HCT116 (cell line): ENCODE measurements around the gene FAM53B. TPM values are rescaled to one million over a fixed set of nuclear protein-coding genes. Genes with fewer than 3 reads are reported as not detected.

Source experiments
- ATAC-seq: fragments of 200-7000 bp; cut with Tn5 transposase; 2 replicates; pipeline ENCODE4 v1.9.1; 2020; ENCODE audit warnings: mild to moderate bottlenecking, moderate library complexity
- BruUV-seq: library from RNA; stranded (reverse); fragments of 400-500 nt; replicated peaks from 2 replicates; lab custom pipeline; 2021; lab: Mats Ljungman, UMichigan
- CTCF ChIA-PET: fragments of 300-600 bp; sonication (Branson Sonifier 250); formaldehyde crosslinking; loops from one replicate; lab custom pipeline; 2021; ENCODE audit warnings: antibody characterized with exemption; lab: Charles Lee
- POLR2A ChIA-PET: fragments of 300-600, 350-600 bp; sonication (Branson Sonifier 250); formaldehyde crosslinking; loops from one replicate; lab custom pipeline; 2021; ENCODE audit warnings: antibody characterized with exemption; lab: Charles Lee
- RAD21 ChIA-PET, 2 experiments: fragments of 300-600 bp; sonication (Branson Sonifier 250); formaldehyde crosslinking; loops; one replicate each; lab custom pipeline; 2023; ENCODE audit warnings: low total read pairs in 2 of 2; ENCODE audit not compliant: uncharacterized antibody in 2 of 2, unreplicated experiment in 2 of 2, low non-redundant PET in 1 of 2; lab: Charles Lee
- DNase-seq: peaks from one replicate; pipeline ENCODE4 v3.0.0-alpha.2; 2010; ENCODE audit warnings: low read depth, low spot score
- H2AFZ ChIP-seq: fragments of 200-600 bp; shearing (Covaris generic), sonication (generic); 2 replicates; pipeline ENCODE4 v1.6.1; 2017; ENCODE audit warnings: low read depth, mixed run types, mixed read lengths, antibody characterized with exemption, low read length; ENCODE audit not compliant: poor library complexity, severe bottlenecking
- H3K27ac ChIP-seq: 2 replicates; pipeline ENCODE4 v1.5.1; 2012; ENCODE audit warnings: low read depth, low read length
- H3K27me3 ChIP-seq: fragments of 200-600 bp; sonication (generic); 2 replicates; pipeline ENCODE4 v1.6.1; 2016; ENCODE audit warnings: mixed run types, low read length, mixed read lengths; ENCODE audit not compliant: insufficient read depth
- H3K36me3 ChIP-seq, 2 experiments: fragments of 200-500 bp in 1 of 2; fragments of 200-600 bp in 1 of 2; sonication (Bioruptor generic) in 1 of 2; sonication (generic) in 1 of 2; 2 replicates each; pipeline versions ENCODE4 v1.5.1 to v1.6.1; 2014 to 2016; ENCODE audit warnings: low read length in 2 of 2, inconsistent platforms in 1 of 2, mixed read lengths in 1 of 2, mixed run types in 1 of 2; ENCODE audit not compliant: insufficient read depth in 2 of 2, control insufficient read depth in 1 of 2
- H3K4me1 ChIP-seq, 2 experiments: fragments of 200-600 bp in 1 of 2; sonication (generic) in 1 of 2; 2 replicates each; pipeline versions ENCODE4 v1.5.1 to v1.6.1; 2012 to 2017; ENCODE audit warnings: low read length in 2 of 2, inconsistent platforms in 1 of 2, mild to moderate bottlenecking in 1 of 2, mixed read lengths in 1 of 2, mixed run types in 1 of 2, moderate library complexity in 1 of 2; ENCODE audit not compliant: insufficient read depth in 2 of 2, control insufficient read depth in 1 of 2
- H3K4me2 ChIP-seq: fragments of 200-600 bp; sonication (generic); 2 replicates; pipeline ENCODE4 v1.6.1; 2017; ENCODE audit warnings: mixed run types, low read length, mixed read lengths
- H3K4me3 ChIP-seq, 2 experiments: fragments of 200-600 bp in 1 of 2; sonication (generic) in 1 of 2; replicated peaks in 1 of 2; 2 replicates each; pipeline ENCODE4 v1.5.1; 2011 to 2016; ENCODE audit warnings: low read length in 2 of 2, control low read depth in 1 of 2, low read depth in 1 of 2, mild to moderate bottlenecking in 1 of 2, mixed read lengths in 1 of 2, mixed run types in 1 of 2
- H3K79me2 ChIP-seq: fragments of 200-600 bp; sonication (generic); 2 replicates; pipeline ENCODE4 v1.6.1; 2017; ENCODE audit warnings: mild to moderate bottlenecking, mixed run types, low read length, moderate library complexity, mixed read lengths; ENCODE audit not compliant: insufficient read depth
- H3K9ac ChIP-seq: fragments of 200-600 bp; sonication (generic); 2 replicates; pipeline ENCODE4 v1.6.1; 2016; ENCODE audit warnings: low read length, mixed read lengths
- H3K9me2 ChIP-seq: fragments of 200-600 bp; sonication (generic), shearing (Covaris generic); 2 replicates; pipeline ENCODE4 v1.6.1; 2017; ENCODE audit warnings: mixed run types, mild to moderate bottlenecking, moderate library complexity; ENCODE audit not compliant: insufficient read depth
- H3K9me3 ChIP-seq, 2 experiments: fragments of 200-500 bp in 1 of 2; fragments of 200-600 bp in 1 of 2; sonication (Bioruptor generic) in 1 of 2; sonication (generic) in 1 of 2; 2 replicates each; pipeline ENCODE4 v1.6.1; 2014 to 2017; ENCODE audit warnings: low read length in 2 of 2, mixed read lengths in 2 of 2, inconsistent platforms in 1 of 2, low read depth in 1 of 2, mild to moderate bottlenecking in 1 of 2, mixed run types in 1 of 2, moderate library complexity in 1 of 2; ENCODE audit not compliant: control insufficient read depth in 1 of 2, insufficient read depth in 1 of 2
- H4K20me1 ChIP-seq: fragments of 200-600 bp; sonication (generic), shearing (Covaris generic); 2 replicates; pipeline ENCODE4 v1.6.1; 2017; ENCODE audit warnings: mixed run types, mild to moderate bottlenecking, moderate library complexity; ENCODE audit not compliant: insufficient read depth
- CEBPB ChIP-seq: IDR thresholded peaks from 2 replicates; pipeline ENCODE4 v1.6.1; 2012; ENCODE audit warnings: low read depth
- ELF1 ChIP-seq: IDR thresholded peaks from 2 replicates; pipeline ENCODE4 v1.6.1; 2012; ENCODE audit warnings: low read depth, borderline replicate concordance
- RAD21 ChIP-seq: IDR thresholded peaks from 2 replicates; pipeline ENCODE4 v1.6.1; 2012; ENCODE audit warnings: low read depth, mild to moderate bottlenecking
- SP1 ChIP-seq: IDR thresholded peaks from 2 replicates; pipeline ENCODE4 v1.6.1; 2012; ENCODE audit warnings: low read depth
- ZFX ChIP-seq: fragments of 450-650 bp; IDR thresholded peaks from 2 replicates; pipeline ENCODE4 v1.6.1; 2017
- ZNF274 ChIP-seq: fragments of 200-500 bp; sonication (Bioruptor generic); IDR thresholded peaks from 2 replicates; pipeline ENCODE4 v1.6.1; 2014; ENCODE audit warnings: mild to moderate bottlenecking, low read depth, low read length, inconsistent platforms
- intact Hi-C: fragments of 100-400 bp; cut with micrococcal nuclease; formaldehyde crosslinking; loops from 2 replicates; pipeline ENCODE4 v1.10.0; 2022
- total RNA-seq: library from RNA; stranded (reverse); gene quantifications from one replicate; pipeline ENCODE4 v1.2.1, GENCODE V29; 2021; ENCODE audit not compliant: unreplicated experiment
- TF ChIP-seq, protein P1 (sequence below), 3 experiments: fragments of 200-600 bp in 1 of 3; sonication (generic) in 1 of 3; IDR thresholded peaks in 2 of 3; conservative IDR thresholded peaks in 1 of 3; 2 replicates each; pipeline ENCODE4 v1.5.1; 2012 to 2017; ENCODE audit warnings: low read depth in 2 of 3, low read length in 2 of 3, antibody characterized with exemption in 1 of 3, borderline replicate concordance in 1 of 3, control low read depth in 1 of 3, mild to moderate bottlenecking in 1 of 3, mixed read lengths in 1 of 3, mixed run types in 1 of 3, moderate library complexity in 1 of 3; ENCODE audit not compliant: insufficient read depth in 1 of 3

The FAM53B gene
- total RNA-seq, 1 experiment from 2014 or later, result 19.6 TPM

DNA sequence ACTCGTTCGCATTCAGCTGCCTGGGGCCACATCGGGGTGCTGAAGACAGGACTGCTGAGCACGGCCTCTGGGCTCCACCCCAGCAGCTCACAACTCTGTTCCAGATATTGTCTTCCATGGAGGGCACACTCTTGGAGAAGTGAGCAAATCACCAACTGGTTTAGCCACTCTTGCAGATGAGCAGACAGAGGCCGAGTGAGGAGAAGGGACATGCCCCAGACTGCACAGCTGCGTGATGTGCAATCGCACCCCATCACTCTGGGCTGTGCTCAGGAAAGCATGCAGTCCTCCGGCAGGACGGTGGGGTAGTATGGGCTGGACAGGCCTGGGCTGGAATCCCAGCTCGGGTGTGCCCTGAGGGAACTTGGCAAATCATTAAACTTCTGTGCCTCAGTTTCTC lies 111.6 kb downstream of the FAM53B start:
- no TSS peak for BruUV-seq
- intact Hi-C loops, result loop anchor here (2.0 to 5.0 kb wide), 2 partner anchors 108 to 195 kb away; no protein-coding TSS in a partner anchor
- H3K27ac ChIP-seq, result no peak overlapping the region
- H2AFZ ChIP-seq, result no peak overlapping the region
- H3K4me2 ChIP-seq, result no peak overlapping the region
- no peaks in the 10 kb centered on the region for H3K79me2 ChIP-seq
- no peak for ATAC-seq
- no peaks in the 10 kb centered on the region for H3K9me2 ChIP-seq
- no peaks in the 10 kb centered on the region for H3K36me3 ChIP-seq
- DNase-seq, result no peak
- ChIA-PET RAD21 (interaction anchor here in 1 of 2 experiments (1.2 kb wide), 1 partner anchor 114 kb away, joined by 4 read pairs; no protein-coding TSS in a partner anchor), CTCF (interaction anchor here (1.1 to 2.1 kb wide), 2 partner anchors 109 to 113 kb away, joined by 5 to 8 read pairs; no protein-coding TSS in a partner anchor), POLR2A (no interaction called here)
- no peaks in the 10 kb centered on the region for H3K9me3 ChIP-seq
- no peak for TF ChIP-seq ELF1
- H3K4me3 ChIP-seq, result no peak overlapping the region
- no peaks in the 10 kb centered on the region for H4K20me1 ChIP-seq
- no peak overlapping the region for H3K9ac ChIP-seq
- H3K27me3 ChIP-seq, result no peaks in the 10 kb centered on the region
- H3K4me1 ChIP-seq, result peaks cover 5 to 7% of the 10 kb centered on the region in 2 experiments

DNA sequence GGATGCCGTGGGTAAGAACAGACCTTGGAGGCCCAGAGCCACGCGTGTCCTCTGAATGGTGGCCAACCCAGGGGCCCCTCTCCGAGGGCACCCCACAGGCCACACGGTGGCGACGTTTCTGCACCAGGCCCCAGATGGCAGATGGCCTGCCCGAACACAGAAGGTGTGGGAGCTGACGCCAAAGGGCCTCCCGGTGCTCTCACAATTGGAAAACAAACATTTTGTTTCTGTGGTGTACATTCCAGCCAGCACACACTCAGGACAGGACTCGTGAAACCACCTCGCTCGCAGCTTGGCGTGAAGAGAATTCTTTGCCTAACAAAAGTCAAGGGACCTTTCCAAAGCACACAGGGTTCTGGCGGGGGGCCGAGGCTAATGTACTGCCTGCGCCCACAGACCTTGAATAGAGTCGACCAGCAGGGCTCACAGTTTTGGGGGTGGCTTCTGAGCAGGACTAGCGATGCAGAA lies 112.1 kb downstream of the FAM53B start:
- peak; percentile 36; the same call in 1 of the 2 replicates for ATAC-seq
- Histone ChIP-seq H3K27ac (no peak overlapping the region), H3K4me3 (no peak overlapping the region), H3K4me2 (no peak overlapping the region), H3K9me3 (no peaks in the 10 kb centered on the region), H4K20me1 (no peaks in the 10 kb centered on the region), H3K4me1 (peaks cover 10 to 12% of the 10 kb centered on the region in 2 experiments), H2AFZ (no peak overlapping the region), H3K27me3 (no peaks in the 10 kb centered on the region), H3K79me2 (no peaks in the 10 kb centered on the region), H3K9me2 (no peaks in the 10 kb centered on the region), H3K36me3 (no peaks in the 10 kb centered on the region), H3K9ac (no peak overlapping the region)
- ChIA-PET RAD21 (interaction anchor here in 1 of 2 experiments (1.2 kb wide), 1 partner anchor 114 kb away, joined by 4 read pairs; no protein-coding TSS in a partner anchor), CTCF (interaction anchor here (1.1 to 2.1 kb wide), 2 partner anchors 110 to 114 kb away, joined by 5 to 8 read pairs; no protein-coding TSS in a partner anchor), POLR2A (no interaction called here)
- no peak for DNase-seq
- intact Hi-C loops, result loop anchor here (2.0 to 5.0 kb wide), 2 partner anchors 109 to 195 kb away; no protein-coding TSS in a partner anchor
- no TSS peak for BruUV-seq
- TF ChIP-seq CEBPB, result no peak
- TF ChIP-seq, protein P1, sequence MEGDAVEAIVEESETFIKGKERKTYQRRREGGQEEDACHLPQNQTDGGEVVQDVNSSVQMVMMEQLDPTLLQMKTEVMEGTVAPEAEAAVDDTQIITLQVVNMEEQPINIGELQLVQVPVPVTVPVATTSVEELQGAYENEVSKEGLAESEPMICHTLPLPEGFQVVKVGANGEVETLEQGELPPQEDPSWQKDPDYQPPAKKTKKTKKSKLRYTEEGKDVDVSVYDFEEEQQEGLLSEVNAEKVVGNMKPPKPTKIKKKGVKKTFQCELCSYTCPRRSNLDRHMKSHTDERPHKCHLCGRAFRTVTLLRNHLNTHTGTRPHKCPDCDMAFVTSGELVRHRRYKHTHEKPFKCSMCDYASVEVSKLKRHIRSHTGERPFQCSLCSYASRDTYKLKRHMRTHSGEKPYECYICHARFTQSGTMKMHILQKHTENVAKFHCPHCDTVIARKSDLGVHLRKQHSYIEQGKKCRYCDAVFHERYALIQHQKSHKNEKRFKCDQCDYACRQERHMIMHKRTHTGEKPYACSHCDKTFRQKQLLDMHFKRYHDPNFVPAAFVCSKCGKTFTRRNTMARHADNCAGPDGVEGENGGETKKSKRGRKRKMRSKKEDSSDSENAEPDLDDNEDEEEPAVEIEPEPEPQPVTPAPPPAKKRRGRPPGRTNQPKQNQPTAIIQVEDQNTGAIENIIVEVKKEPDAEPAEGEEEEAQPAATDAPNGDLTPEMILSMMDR (IDR thresholded peaks at IDR 0.05 in 2 of 3, conservative IDR thresholded peaks at IDR 0.05 in 1 of 3; ENCODE audit: borderline replicate concordance in 1 of 3, insufficient read depth in 1 of 3, low read depth in 2 of 3, low read length in 2 of 3), result peak in 2 of 3 experiments; percentile 35 to 50; a peak in 4 of 6 replicates
- TF ChIP-seq ELF1, result no peak
- TF ChIP-seq SP1, result no peak
- TF ChIP-seq ZFX, result no peak
- TF ChIP-seq ZNF274, result no peak
- TF ChIP-seq RAD21, result peak; percentile 66
